Activated CD8-positive, alpha-beta memory T cell treated with anti-CD3 and anti-CD28 coated beads for 24 hours (primary cell): ENCODE data around the gene ATXN10.
"Not testable (repeated sequence)": the region's sequence is repeated elsewhere in the genome, so short reads cannot be mapped to it uniquely, and the experiment has no call there.

Experiments
- DNase-seq: peaks from one replicate; pipeline ENCODE4 v3.0.0-alpha.2; 2020

The ATXN10 gene

GRCh38 chr22:45710469-45710868 is 38.8 kb downstream of the ATXN10 start:
- no peak for DNase-seq

GRCh38 chr22:45714390-45714789 is 42.8 kb downstream of the ATXN10 start:
- not testable (repeated sequence) for DNase-seq

GRCh38 chr22:45717789-45718188 is 46.2 kb downstream of the ATXN10 start:
- DNase-seq: no peak

GRCh38 chr22:45718391-45718790 is 46.8 kb downstream of the ATXN10 start:
- no peak for DNase-seq

- no peak for DNase-seq
Observed at GRCh38 chr22:45720839-45721378, 49.3 kb downstream of the ATXN10 start.

- no peak for DNase-seq
Observed at GRCh38 chr22:45722006-45722405, 50.4 kb downstream of the ATXN10 start.

GRCh38 chr22:45726081-45726480 is 54.4 kb downstream of the ATXN10 start:
- no peak for DNase-seq

GRCh38 chr22:45731041-45731797 is 59.6 kb downstream of the ATXN10 start:
- no peak for DNase-seq

- no peak for DNase-seq
Observed at GRCh38 chr22:45731798-45732495, 60.3 kb downstream of the ATXN10 start.

- DNase-seq: no peak
Observed at GRCh38 chr22:45735273-45735672, 63.6 kb downstream of the ATXN10 start.

GRCh38 chr22:45738206-45738605 is 66.6 kb downstream of the ATXN10 start:
- DNase-seq: no peak

- no peak for DNase-seq
Observed at GRCh38 chr22:45740236-45740635, 68.6 kb downstream of the ATXN10 start.

- DNase-seq: no peak
Observed at GRCh38 chr22:45742866-45743450, 71.3 kb downstream of the ATXN10 start.

- no peak for DNase-seq
Observed at GRCh38 chr22:45743687-45744086, 72.1 kb downstream of the ATXN10 start.

- DNase-seq: no peak
Observed at GRCh38 chr22:45744442-45744841, 72.8 kb downstream of the ATXN10 start.

GRCh38 chr22:45750626-45751025 is 79.0 kb downstream of the ATXN10 start:
- DNase-seq: no peak

- DNase-seq: no peak
Observed at GRCh38 chr22:45752036-45752435, 80.4 kb downstream of the ATXN10 start.

- no peak for DNase-seq
Observed at GRCh38 chr22:45754822-45755221, 83.2 kb downstream of the ATXN10 start.

- no peak for DNase-seq
Observed at GRCh38 chr22:45756558-45756957, 84.9 kb downstream of the ATXN10 start.

GRCh38 chr22:45757068-45757467 is 85.4 kb downstream of the ATXN10 start:
- no peak for DNase-seq

- no peak for DNase-seq
Observed at GRCh38 chr22:45757936-45758335, 86.3 kb downstream of the ATXN10 start.

- no peak for DNase-seq
Observed at GRCh38 chr22:45758603-45759002, 87.0 kb downstream of the ATXN10 start.

GRCh38 chr22:45760682-45761081 is 89.0 kb downstream of the ATXN10 start:
- DNase-seq: no peak
